GM18520 (cell line): ENCODE measurements around the gene POMC.
"Not testable (repeated sequence)": the region's sequence is repeated elsewhere in the genome, so short reads cannot be mapped to it uniquely, and the experiment has no call there.

Source experiments
- ATAC-seq: cut with Tn5 transposase; IDR thresholded peaks from one replicate; pipeline ENCODE4 v1.9.1; 2021; ENCODE audit not compliant: unreplicated experiment

Gene POMC

DNA sequence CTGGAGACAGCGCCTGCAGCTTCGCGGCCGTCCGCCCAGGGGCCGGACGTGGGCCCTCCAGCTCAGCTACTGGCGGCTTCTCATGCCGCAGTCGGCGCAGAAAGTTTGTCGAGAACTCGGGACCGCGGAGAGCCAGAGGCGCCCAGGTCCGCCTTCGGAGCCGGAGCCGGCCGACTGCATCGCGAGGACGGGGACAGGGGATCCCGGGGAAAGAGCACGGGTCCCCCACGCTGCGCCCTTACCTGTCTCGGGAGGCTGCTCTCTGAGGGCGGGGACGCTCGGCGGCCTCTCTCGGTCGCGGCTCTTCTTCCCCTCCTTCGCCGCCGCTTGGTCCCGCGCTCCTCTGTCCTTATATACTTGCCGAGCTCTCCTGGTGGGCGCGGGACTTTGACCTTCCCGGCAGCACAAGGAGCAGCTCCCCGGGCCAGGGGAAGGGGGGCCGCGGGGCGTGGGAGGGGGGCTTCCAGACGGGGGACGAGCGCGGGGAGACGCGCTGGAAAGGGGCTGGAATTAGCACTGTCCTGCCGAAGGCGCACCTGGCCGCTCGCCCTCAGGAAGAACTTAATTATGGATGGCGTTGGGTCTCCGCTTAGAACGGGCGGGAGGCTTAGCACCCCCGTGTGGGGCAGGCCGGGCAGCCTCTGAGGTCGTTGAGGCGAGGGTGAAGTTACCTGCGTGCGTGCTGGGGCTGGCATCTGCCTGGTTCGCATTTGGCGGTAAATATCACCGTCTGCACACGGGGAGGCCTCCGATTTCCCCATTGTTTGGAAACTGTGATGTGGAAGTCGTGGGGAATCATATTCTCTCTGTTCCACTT lies at the start of gene POMC:
TSS of gene POMC (minus strand) at position 325 of the 817 bp plus-strand sequence. CDS start 3,808 bp downstream, outside the sequence.
- ATAC-seq: no peak

DNA sequence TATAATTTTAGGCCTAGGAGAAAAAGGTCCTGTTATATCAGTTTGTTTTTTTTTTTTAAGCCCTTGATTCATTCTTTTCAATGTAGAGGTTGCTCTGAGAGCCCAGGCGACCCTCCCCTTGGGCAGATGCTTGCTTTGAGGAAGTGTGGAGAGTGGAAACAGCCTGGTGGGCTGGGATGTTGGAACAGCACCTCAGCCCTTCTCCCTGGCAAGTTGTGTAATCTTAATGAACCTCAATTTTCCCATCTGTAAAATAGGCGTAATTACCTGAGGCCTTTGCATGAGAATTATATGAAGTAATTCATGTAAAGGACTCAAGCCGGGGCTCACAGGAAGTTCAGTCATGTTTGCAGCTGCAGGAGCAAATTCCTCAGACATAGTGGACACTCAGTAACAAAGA lies 49.7 kb upstream of the POMC start:
- no peak for ATAC-seq

DNA sequence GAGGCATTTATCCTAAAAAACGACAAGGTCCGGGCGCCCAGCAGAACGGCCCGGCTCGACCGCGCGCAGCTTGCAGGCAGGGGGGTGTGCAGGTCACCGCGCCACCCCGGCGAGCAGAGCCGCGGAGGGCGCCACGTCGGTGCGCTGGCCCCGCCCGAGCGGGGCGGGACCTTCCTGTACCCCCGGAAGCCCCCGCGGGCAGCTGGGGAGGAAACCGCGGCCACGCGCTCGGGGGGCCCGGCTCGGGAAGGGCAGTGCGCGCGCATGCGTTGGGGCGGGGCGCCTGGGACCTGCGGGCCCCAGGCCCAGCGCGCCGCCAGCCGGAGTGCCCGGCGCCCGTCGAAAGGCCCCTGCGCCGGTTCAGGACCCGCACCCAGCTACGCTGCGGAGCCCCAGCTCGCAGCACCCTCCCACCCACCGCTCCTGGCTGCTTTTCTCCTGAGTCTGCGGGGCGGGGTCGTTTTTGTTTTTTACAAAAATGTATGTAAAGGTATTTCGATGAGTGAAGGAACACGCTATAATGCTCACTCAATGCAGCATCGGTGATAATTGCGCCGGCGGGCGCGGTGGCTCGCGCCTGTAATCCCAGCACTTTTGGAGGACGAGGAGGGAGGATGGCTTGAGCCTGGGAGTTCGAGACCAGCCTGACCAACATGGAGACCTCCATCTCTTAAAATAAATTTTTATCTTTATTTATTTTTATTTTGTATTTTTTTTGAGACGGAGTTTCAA lies 47.7 kb upstream of the POMC start:
- ATAC-seq: peak; percentile 61

DNA sequence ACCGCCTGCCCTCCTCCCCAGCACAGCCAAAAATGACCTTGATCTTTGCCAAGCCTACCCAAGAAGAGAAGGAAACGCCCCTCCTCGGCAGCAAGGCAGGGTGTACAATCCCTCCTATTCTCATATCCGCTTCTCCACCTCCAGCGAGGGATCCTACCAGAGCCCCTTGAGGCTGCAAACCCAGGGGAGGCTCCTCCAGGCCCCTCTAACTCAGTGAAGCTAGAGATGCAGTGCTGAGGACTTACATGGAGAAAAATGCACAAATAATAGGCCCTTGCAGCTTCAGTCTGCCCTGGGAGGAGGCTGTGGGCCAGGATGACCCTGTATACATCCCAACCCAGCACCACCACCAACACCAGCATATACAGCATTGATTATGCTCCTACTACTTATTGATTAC lies 46.9 kb upstream of the POMC start:
- no peak for ATAC-seq

DNA sequence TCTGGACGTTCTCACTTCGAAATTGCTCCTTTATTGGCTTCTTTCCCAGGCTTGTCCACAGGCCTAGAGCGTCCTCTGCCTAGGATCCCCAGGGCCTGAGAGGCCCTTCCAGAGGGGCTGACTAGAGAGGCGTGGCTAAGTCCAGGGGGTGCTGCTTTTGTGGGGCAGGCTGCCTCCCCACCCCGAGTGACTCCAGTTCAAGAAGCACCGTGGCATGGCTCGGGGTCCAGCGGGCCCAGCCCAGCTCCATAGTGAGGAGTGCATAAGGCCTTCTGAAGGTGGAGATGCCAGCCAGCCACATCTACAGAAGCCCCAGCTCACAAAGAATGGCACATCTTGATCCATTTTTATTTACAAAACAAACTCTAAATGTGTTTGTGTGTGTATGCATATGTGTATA lies 44.8 kb upstream of the POMC start:
- ATAC-seq: no peak

DNA sequence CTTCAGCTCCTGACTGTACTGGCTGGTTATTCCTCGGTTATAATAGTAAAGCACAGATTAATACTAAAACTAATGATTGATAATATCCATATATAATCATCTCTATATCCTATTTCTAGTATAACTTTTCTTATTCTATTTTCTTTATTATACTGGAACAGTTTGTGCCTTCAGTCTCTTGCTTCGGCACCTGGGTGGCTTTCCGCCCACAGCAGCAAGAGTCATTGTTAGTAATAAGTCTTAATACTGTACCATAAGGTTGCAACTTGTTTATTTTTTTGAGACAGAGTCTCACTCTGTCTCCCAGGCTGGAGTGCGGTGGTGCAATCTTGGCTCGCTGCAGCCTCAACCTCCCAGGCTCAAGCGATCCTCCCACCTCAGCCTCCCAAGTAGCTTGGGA lies 42.5 kb upstream of the POMC start:
- ATAC-seq: not testable (repeated sequence)

DNA sequence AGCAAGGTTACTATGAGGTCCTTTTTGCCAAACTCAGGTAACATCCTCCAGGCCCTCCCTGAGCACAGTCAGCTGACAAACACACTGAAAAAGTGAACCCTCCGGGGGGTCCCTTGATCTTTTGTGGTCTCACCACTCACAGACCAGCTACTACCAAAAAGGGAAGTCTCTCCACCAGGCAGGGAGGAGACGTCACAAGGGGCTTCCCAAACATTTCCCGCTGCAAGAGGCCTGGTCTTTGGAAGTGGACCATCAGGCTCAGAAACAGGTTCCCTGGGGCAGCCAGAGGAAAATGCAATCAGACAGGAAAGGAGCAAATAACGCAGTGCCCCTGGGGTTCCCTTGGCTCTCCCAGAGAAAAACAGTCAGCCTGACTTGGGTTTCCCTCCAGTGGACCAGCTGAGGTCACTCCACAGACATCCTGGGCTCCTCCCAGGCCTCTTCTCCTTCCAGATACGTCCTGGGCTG lies 38.7 kb upstream of the POMC start:
- no peak for ATAC-seq

DNA sequence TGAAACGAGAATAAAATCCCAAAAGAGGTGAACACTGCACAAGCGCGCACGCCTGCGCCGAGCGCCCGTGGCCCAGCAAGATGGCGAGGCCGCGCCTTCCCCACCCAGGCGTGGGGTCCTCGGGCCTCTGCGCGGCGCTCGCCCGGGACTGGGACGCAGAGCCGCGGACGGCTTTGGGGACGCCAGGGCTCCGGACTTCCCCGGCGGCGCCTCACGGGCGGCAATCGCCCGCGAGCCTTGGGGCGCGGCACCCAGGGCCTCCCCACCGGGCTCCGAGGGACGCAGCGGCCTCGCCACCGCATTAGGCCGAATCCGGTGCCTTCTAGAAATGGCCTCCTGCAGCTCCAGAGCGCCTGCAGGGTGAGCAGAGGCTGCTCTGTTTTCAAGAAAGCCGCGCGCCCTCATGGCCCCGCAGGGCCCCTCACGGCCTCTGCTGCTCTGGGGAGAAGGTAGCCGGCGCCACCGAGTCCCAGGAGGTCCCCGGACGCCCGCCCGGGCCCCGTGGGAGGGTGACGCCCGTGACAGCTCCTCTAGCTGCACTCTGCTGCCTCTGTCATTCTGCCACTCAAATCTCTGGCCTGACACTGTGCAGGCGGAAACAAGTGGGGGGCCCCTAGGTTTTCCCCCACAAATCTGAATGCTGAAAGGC lies 35.9 kb upstream of the POMC start:
- ATAC-seq: no peak

DNA sequence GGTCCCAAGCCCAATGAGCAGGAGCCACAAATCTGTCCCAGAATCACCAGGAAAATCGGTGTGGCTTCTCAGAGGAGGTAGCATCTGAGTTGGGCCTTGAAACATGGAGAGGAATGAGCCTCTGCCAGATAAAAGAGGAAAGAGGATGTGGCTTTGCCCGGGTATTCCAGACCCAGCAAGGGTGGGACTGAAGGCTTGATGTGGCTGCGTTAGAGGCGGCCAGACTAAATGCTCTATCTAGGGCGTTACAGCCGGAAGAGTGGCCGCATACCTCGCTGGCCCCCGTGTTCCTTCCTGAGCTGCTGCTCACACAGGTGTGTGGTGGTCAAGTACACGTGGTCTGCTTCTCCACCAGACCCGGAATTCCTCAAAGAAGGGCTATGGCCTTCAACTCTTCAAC lies 33.9 kb upstream of the POMC start:
- ATAC-seq: no peak

DNA sequence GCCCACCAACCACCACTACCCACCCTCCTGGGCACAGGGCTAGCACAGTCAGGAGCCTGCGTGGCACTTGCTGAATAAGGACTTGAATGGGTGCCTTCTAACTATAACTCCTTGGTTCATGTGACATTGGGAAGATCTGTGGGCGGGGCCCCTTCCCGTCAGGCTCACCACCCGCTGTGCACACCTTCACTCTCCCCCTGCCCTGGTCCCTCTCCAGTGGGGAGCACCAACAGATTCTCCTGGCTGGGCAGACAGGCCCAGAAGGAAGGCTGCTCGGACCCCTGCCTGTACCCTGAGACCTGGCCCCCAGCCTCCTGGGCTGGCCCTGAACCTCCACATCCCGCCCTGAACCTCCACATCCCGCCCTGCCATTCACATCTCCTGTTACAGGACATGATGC lies 33.4 kb upstream of the POMC start:
- no peak for ATAC-seq

DNA sequence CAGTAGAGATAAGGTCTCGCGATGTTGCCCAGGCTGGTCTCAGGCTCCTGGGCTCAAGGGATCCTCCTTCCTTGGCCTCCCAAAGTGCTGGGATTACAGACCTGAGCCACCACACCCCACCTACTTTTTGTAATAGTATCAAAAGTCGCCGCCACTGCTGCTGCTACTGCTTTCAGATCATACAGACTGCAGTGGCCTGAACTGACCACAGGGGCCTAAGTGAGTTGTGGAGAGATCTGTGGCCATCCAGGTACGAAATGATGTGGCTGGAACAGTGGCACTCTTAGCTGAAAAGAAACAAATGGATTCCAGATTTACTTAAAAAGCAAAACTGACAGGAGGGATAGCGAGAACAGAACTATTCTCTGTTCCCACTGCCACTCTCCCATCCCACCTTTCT lies 32.9 kb upstream of the POMC start:
- no peak for ATAC-seq

DNA sequence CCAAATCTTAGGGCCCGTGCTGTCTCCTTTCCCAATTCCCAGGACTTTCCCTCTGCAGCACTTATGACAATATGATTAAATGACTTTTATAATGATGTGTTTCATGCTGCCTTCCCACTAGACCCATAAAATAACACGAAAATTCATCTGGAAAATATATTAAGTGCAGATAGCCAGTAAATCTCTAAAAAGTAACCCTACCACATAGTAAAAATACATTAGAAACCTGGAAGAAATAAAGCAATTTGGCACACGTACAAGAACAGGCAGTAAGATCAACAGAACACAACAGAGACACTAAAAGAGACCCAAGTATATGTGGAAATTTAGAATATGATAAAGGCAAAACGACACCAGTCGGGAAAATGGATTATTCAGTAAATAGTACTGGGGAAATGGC lies 30.2 kb upstream of the POMC start:
- ATAC-seq: no peak

DNA sequence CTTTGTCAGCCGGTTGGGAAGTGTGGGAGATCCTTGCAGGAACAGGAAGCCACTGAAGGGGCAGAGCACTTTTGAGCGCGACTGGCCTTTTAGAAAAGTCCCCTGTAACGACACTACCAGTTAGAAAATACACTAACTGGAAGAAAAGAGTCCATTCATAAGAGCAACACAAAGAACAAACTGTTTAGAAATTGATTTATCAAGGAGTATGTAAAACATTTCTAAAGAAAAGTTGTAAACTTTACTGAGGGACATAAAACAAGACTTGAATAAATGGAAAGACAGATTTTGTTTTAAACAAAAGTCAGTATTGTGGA lies 29.8 kb upstream of the POMC start:
- ATAC-seq: no peak

DNA sequence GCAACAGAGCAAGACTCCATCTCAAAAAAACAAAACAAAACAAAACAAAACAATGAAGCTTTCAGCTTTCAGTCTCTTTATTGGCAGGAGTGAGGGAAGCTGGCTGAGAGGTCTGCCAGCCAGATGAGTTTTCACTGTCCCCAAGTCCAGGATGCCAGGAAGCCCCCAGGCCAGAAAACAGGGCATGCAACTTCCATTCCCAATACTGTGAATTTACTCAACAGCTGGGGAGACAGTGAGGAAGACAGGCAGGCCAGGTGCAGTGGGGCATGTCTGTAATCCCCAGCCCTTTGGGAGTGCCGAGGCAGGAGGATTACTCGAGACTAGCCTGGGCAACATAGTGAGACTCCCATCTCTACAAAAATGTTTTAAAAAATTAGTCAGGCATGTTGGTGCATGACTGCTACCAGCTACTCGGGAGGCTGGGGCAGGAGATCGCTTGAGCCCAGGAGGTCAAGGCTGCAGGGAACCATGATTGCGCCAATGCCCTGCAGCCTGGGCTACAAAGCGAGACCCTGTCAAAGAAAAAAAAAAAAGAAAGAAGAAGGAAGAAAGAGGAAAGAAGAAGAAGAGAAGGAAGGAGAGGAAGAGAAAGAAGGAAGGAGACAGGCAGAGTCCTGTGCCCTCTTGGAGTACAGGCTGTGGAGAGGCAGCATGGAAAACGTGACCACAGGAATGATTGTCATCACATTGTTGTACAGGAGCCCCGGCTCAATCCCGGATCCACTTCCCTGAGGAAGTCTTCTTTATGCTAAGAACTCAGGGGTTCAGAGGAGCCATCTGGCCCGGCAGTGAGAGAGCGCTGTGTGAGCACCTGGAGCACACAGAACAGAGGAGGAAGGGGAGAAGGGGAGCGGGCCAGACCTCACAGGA lies 29.2 kb upstream of the POMC start:
- no peak for ATAC-seq

DNA sequence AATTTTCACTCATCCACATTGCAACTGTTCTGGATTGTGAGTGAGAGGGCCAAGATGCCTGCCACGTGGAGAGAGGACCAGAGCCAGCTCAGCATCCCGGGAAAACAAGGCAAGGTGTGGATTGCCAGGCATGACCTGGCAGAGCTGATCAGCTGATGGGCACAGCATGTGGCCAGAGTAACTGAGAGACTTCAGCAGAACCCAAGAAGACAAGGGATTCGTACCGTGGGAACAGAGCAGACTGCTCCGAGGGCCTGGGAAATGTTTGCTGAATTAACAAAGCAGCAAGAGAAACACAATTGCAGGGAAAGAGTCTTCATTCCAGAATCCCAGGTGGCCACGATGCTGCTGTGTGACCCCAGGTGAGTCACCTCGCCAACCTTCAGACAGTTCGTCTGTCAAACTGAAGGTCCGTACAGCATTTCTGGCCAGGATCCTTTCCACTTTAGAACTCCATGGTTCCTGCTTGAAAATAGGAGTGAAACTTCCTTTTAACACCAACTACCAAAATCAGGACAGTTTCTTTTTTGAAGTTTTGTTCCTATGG lies 26.3 kb upstream of the POMC start:
- no peak for ATAC-seq

DNA sequence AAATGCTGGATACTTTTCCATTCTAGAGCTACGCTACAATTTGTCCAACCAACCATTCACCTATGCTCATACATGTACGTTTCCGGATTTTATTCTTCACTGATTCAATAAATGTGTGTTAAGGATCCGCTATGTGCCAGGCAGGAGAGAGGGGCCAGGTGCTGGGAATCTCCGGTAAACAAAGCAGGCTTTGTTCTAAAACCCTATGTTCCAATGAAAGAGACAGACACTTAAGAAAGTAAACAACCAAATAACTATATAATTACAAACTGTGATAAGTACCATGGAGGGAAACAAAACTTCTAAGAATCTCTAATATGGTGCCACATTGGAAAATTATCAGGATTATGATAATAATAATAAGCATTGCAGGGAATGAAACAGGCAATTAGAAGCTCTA lies 22.2 kb upstream of the POMC start:
- no peak for ATAC-seq

DNA sequence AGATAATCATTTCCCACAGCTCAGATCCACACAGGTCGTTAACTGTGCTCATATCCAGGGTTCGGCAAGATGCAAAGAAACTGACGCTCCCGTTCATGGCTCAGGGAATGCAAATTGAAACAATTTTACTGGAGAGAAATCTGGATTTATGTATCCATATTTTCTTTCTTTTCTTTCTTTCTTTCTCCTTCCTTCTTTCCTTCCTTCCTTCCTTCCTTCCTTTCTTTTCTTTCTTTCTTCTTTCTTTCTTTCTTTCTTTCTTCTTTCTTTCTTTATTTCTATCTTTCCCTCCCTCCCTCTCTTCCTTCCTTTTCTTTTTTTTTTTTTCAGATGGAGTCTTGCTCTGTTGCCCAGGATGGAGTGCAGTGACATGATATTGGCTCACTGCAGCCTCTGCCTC lies 20.0 kb upstream of the POMC start:
- no peak for ATAC-seq

DNA sequence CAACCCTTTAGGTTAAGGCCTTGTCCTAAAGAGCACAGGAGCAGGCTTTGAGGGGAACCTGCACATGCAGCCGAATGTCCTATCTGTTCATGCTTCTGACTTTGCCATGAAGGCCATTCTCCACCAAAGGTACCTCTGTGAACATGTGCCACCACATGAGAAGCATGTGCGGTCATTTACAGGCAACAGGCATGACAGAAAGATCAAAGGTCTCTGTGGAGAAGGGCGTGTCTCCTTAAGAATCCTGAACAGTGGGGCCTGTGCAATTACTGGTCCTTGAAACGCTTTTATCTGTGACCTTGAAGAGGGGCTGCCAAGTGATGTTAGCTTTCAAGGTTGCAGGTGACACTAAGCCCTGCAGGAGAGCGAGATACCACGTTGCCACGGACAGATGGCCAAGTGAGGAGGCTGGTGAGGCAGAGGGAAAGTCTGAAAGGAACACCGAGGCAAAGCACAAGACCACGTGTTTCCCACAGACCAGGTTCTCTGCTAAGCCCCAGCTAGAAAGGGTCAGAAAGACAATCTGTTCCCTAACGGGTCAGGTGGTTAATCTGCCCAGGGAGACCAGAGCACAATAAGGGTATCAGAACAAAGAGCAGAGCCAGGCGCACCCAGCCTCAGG lies 19.5 kb upstream of the POMC start:
- ATAC-seq: no peak

DNA sequence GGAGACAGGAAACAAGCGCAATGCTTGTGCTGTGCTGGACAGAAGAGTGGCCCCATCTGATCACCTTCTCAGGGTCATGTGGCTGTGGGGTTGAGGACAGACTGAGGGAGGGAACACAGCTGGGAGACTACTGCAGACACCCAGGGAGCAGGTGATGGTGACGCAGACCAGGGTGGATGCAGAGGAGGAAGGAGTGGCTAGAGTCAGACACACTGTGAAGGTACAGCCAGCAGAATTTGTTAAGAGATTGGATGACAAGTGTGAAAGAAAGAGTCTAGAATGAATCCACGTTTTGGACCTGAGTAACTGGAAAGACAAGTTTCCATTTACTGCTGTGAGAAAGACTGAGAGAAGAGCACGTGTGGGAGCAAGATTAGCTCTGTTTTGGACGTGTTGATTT lies 15.9 kb upstream of the POMC start:
- ATAC-seq: no peak

DNA sequence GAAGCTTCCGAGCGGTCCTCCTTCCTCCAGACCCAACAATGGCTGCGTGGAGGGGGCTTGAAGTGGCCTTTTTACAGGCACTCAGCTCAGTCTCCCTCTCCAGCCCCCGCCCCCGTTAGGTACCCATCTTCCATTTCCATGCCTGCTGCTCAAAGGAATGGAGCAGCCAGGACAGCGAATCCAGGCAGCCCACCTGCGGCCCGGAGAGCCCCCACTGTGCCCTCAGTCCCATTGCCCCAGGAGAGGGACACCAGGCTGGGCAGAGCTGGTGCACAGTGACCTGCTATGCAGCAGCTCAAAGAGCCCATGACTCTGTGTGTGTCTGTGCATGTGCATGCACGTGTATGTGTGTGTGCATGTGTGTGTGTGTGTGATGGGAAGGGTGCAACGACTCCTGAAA lies 10.6 kb upstream of the POMC start:
- ATAC-seq: no peak
